HEK293T (cell line): ENCODE results near the gene C9.
"Not testable (repeated sequence)": the region's sequence is repeated elsewhere in the genome, so short reads cannot be mapped to it uniquely, and the experiment has no call there.

Experiments
- BHLHE40 ChIP-seq: fragments of 450-650 bp; IDR thresholded peaks from 2 replicates; pipeline ENCODE4 v1.6.1; 2016; ENCODE audit warnings: mild to moderate bottlenecking, moderate library complexity, borderline replicate concordance
- SP1 ChIP-seq: fragments of 450-650 bp; IDR thresholded peaks from 2 replicates; pipeline ENCODE4 v1.6.1; 2017
- TARDBP ChIP-seq: fragments of 450-650 bp; IDR thresholded peaks from 2 replicates; pipeline ENCODE4 v1.6.1; 2016
- TF ChIP-seq, protein P1 (sequence below): fragments of 450-650 bp; IDR thresholded peaks from 2 replicates; pipeline ENCODE4 v1.6.1; 2016

- not testable (repeated sequence) for TF ChIP-seq TARDBP, BHLHE40, SP1
- TF ChIP-seq, protein P1, sequence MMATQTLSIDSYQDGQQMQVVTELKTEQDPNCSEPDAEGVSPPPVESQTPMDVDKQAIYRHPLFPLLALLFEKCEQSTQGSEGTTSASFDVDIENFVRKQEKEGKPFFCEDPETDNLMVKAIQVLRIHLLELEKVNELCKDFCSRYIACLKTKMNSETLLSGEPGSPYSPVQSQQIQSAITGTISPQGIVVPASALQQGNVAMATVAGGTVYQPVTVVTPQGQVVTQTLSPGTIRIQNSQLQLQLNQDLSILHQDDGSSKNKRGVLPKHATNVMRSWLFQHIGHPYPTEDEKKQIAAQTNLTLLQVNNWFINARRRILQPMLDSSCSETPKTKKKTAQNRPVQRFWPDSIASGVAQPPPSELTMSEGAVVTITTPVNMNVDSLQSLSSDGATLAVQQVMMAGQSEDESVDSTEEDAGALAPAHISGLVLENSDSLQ: not testable (repeated sequence)
Measured at GRCh38 chr5:39275865-39276264, 88.4 kb downstream of the C9 start.
